Inferior parietal cortex (tissue), 1 donor: ENCODE results near the gene MARCHF10.

Source experiments
- DNase-seq: peaks from one replicate; pipeline ENCODE4 v3.0.0-alpha.2; 2016; ENCODE audit errors: extremely low spot score

MARCHF10 gene

GRCh38 chr17:62676952-62677596 lies 131.0 kb downstream of the MARCHF10 start:
- DNase-seq: no peak

- DNase-seq: no peak
These were observed 131.7 kb downstream of the MARCHF10 start for GRCh38 chr17:62676231-62676943.

GRCh38 chr17:62675701-62676100 lies 132.4 kb downstream of the MARCHF10 start:
- no peak for DNase-seq

- DNase-seq: peak; percentile 47
These were observed 132.9 kb downstream of the MARCHF10 start for GRCh38 chr17:62675260-62675659.

- no peak for DNase-seq
These were observed 133.3 kb downstream of the MARCHF10 start for GRCh38 chr17:62674841-62675240.

- DNase-seq: no peak
These were observed 133.8 kb downstream of the MARCHF10 start for GRCh38 chr17:62674363-62674739.

GRCh38 chr17:62673614-62674362 lies 134.3 kb downstream of the MARCHF10 start:
- no peak for DNase-seq

GRCh38 chr17:62672957-62673356 lies 135.2 kb downstream of the MARCHF10 start:
- no peak for DNase-seq

- no peak for DNase-seq
These were observed 136.6 kb downstream of the MARCHF10 start for GRCh38 chr17:62671553-62671952.

- no peak for DNase-seq
These were observed 137.8 kb downstream of the MARCHF10 start for GRCh38 chr17:62670202-62670821.

GRCh38 chr17:62668091-62668804 lies 139.9 kb downstream of the MARCHF10 start:
- no peak for DNase-seq

GRCh38 chr17:62666801-62667591 lies 141.1 kb downstream of the MARCHF10 start:
- DNase-seq: no peak

GRCh38 chr17:62666061-62666800 lies 141.9 kb downstream of the MARCHF10 start:
- DNase-seq: no peak

- DNase-seq: no peak
These were observed 142.5 kb downstream of the MARCHF10 start for GRCh38 chr17:62665599-62665998.

- DNase-seq: no peak
These were observed 143.6 kb downstream of the MARCHF10 start for GRCh38 chr17:62664336-62665120.

- DNase-seq: no peak
These were observed 144.8 kb downstream of the MARCHF10 start for GRCh38 chr17:62663304-62663703.

- no peak for DNase-seq
These were observed 145.3 kb downstream of the MARCHF10 start for GRCh38 chr17:62662855-62663254.

GRCh38 chr17:62661337-62661736 lies 146.8 kb downstream of the MARCHF10 start:
- no peak for DNase-seq

- no peak for DNase-seq
These were observed 147.4 kb downstream of the MARCHF10 start for GRCh38 chr17:62660629-62661118.
